Retinal pigment epithelial cell (primary cell): ENCODE data around the gene FCER2.

Experiments
- DNase-seq: peaks from one replicate; pipeline ENCODE4 v3.0.0-alpha.2; 2010; ENCODE audit warnings: low read depth
- H3K4me3 ChIP-seq: 2 replicates; pipeline ENCODE4 v1.5.1; 2011; ENCODE audit warnings: mild to moderate bottlenecking, low read length, control low read depth, moderate library complexity
- CTCF ChIP-seq: conservative IDR thresholded peaks from 2 replicates; pipeline ENCODE4 v1.5.1; 2011; ENCODE audit warnings: low read depth, low read length, control low read depth, inconsistent platforms

Gene FCER2

GRCh38 chr19:7643031-7643415 lies 58.9 kb downstream of the FCER2 start:
- TF ChIP-seq CTCF, result no peak
- H3K4me3 ChIP-seq, result no peak overlapping the region
- DNase-seq, result no peak

GRCh38 chr19:7642295-7643030 lies 59.5 kb downstream of the FCER2 start:
- no peak for DNase-seq
- no peak for TF ChIP-seq CTCF
- no peak overlapping the region for H3K4me3 ChIP-seq

GRCh38 chr19:7641290-7642276 lies 60.3 kb downstream of the FCER2 start:
- H3K4me3 ChIP-seq, result no peak overlapping the region
- TF ChIP-seq CTCF, result peak; percentile 22
- DNase-seq, result no peak

- TF ChIP-seq CTCF, result no peak
- no peak for DNase-seq
- no peak overlapping the region for H3K4me3 ChIP-seq
Observed at GRCh38 chr19:7640803-7641202, 61.1 kb downstream of the FCER2 start.

- no peak for TF ChIP-seq CTCF
- no peak overlapping the region for H3K4me3 ChIP-seq
- DNase-seq, result no peak
Observed at GRCh38 chr19:7639863-7640348, 62.0 kb downstream of the FCER2 start.

- TF ChIP-seq CTCF, result no peak
- H3K4me3 ChIP-seq, result no peak overlapping the region
- no peak for DNase-seq
Observed at GRCh38 chr19:7638802-7639465, 63.0 kb downstream of the FCER2 start.
